GM21360 (cell line): ENCODE measurements around the gene ADGRG2.

Experiments
- ATAC-seq: cut with Tn5 transposase; IDR thresholded peaks from one replicate; pipeline ENCODE4 v1.9.1; 2021; ENCODE audit warnings: mild to moderate bottlenecking, moderate library complexity; ENCODE audit not compliant: unreplicated experiment

Gene ADGRG2

GRCh38 chrX:18964026-18964425 lies 158.2 kb downstream of the ADGRG2 start:
- ATAC-seq: no peak

- ATAC-seq: no peak
Observed at GRCh38 chrX:18962329-18962728, 159.9 kb downstream of the ADGRG2 start.

GRCh38 chrX:18961686-18962085 lies 160.6 kb downstream of the ADGRG2 start:
- ATAC-seq: no peak

- ATAC-seq: no peak
Observed at GRCh38 chrX:18956303-18957032, 165.8 kb downstream of the ADGRG2 start.

GRCh38 chrX:18955676-18956075 lies 166.6 kb downstream of the ADGRG2 start:
- no peak for ATAC-seq

GRCh38 chrX:18951032-18951431 lies 171.2 kb downstream of the ADGRG2 start:
- ATAC-seq: no peak

- no peak for ATAC-seq
Observed at GRCh38 chrX:18949944-18950301, 172.3 kb downstream of the ADGRG2 start.

- ATAC-seq: no peak
Observed at GRCh38 chrX:18949291-18949943, 172.9 kb downstream of the ADGRG2 start.

- no peak for ATAC-seq
Observed at GRCh38 chrX:18946611-18947010, 175.7 kb downstream of the ADGRG2 start.

- no peak for ATAC-seq
Observed at GRCh38 chrX:18946157-18946556, 176.1 kb downstream of the ADGRG2 start.

GRCh38 chrX:18945483-18945882 lies 176.8 kb downstream of the ADGRG2 start:
- no peak for ATAC-seq

- no peak for ATAC-seq
Observed at GRCh38 chrX:18944482-18944881, 177.8 kb downstream of the ADGRG2 start.

GRCh38 chrX:18941896-18942295 lies 180.4 kb downstream of the ADGRG2 start:
- no peak for ATAC-seq
